Natural killer cell treated with Interleukin-12 subunit alpha and Interleukin-12 subunit beta and Interleukin-15 and Interleukin-18, amount 100 ng/mL, for 72 hours (primary cell): ENCODE measurements around the gene FAM174A. TPM values are rescaled to one million over a fixed set of nuclear protein-coding genes. Genes with fewer than 3 reads are reported as not detected.

ENCODE experiments used
- ATAC-seq, 2 donors: fragments of 150-1000 bp; cut with Tn5 transposase in 1 of 2; sonication (Bioruptor Pico), chemical (Tn5 transposase) in 1 of 2; 2 replicates each; pipeline ENCODE4 v1.10.0; 2021
- DNase-seq: peaks from one replicate; pipeline ENCODE4 v3.0.0; 2022; ENCODE audit warnings: low spot score
- H3K27ac Mint-ChIP-seq, 2 donors: 1 replicate in 1 of 2; 2 replicates in 1 of 2; pipeline ENCODE4 v1.8.0; 2022; ENCODE audit warnings: mixed read lengths in 2 of 2, mild to moderate bottlenecking in 1 of 2, moderate library complexity in 1 of 2
- H3K27me3 Mint-ChIP-seq, 2 donors: 1 replicate in 1 of 2; 2 replicates in 1 of 2; pipeline ENCODE4 v1.8.0; 2022; ENCODE audit warnings: mixed read lengths in 2 of 2
- H3K36me3 Mint-ChIP-seq: one replicate; pipeline ENCODE4 v1.8.0; 2022; ENCODE audit warnings: mixed read lengths
- H3K4me1 Mint-ChIP-seq, 2 donors: 1 replicate in 1 of 2; 2 replicates in 1 of 2; pipeline ENCODE4 v1.8.0; 2022; ENCODE audit warnings: low read depth in 2 of 2, mixed read lengths in 2 of 2, mild to moderate bottlenecking in 1 of 2
- H3K4me3 Mint-ChIP-seq: one replicate; pipeline ENCODE4 v1.8.0; 2022; ENCODE audit warnings: mixed read lengths
- H3K9me3 Mint-ChIP-seq: 2 replicates; pipeline ENCODE4 v1.8.0; 2022; ENCODE audit warnings: mixed read lengths
- total RNA-seq, 2 donors: library from RNA; stranded (reverse); gene quantifications; one replicate each; pipeline ENCODE4 v1.2.3, GENCODE V29; 2022

FAM174A gene
- total RNA-seq, result 10 to 100 TPM; 13.1 to 13.7 TPM

DNA sequence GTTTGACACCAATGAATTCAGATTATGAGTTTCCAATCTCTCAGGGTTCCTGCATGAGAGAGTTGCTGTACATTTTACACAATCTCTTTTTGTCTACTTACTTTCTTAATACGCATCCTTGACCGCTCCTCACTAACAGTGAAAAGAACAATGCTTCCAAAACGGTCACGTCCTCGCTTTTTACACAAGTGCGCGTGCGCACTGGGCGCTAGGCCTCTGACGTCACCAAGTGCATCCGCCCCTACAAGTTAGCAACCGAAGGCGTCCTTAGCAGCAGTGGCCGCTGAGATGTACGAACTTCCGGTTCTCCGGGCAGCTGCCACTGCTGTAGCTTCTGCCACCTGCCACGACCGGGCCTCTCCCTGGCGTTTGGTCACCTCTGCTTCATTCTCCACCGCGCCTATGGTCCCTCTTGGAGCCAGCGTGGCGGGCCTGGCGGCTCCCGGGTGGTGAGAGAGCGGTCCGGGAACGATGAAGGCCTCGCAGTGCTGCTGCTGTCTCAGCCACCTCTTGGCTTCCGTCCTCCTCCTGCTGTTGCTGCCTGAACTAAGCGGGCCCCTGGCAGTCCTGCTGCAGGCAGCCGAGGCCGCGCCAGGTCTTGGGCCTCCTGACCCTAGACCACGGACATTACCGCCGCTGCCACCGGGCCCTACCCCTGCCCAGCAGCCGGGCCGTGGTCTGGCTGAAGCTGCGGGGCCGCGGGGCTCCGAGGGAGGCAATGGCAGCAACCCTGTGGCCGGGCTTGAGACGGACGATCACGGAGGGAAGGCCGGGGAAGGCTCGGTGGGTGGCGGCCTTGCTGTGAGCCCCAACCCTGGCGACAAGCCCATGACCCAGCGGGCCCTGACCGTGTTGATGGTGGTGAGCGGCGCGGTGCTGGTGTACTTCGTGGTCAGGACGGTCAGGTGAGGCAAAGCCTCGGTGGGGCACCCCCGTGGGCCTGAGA lies at the start of gene FAM174A:
FAM174A (plus strand) TSS at position 315 of the 946 bp plus-strand sequence; CDS start at position 472, 157 bp downstream.
- ATAC-seq, result peak; percentile 97 to 98
- H3K4me1 Mint-ChIP-seq, result peaks cover 19 to 22% of the 10 kb centered on the region in 2 donors

DNA sequence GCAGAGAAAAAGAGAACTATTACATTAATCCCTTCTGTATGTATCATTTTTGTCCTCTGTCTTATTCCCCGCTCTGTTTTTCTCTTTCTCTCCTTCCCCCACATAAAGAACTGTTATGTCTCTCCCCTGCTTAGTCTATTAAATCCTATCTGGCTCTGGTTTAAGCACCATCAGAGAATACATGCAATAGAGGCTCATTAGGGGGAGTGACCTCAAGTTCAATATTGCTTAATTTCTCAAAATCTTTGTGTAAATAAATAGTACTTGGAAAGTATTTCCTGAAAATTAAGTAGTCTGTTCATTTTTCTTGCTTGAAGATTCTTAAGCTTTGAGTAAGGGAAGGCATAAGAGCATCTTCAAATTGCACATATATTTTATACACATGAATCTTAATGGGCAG lies 41.2 kb upstream of the FAM174A start:
- H3K36me3 Mint-ChIP-seq, result no peaks in the 10 kb centered on the region
- peaks cover 4% of the 10 kb centered on the region for H3K9me3 Mint-ChIP-seq
- H3K27me3 Mint-ChIP-seq, result peaks cover 0 to 3% of the 10 kb centered on the region in 2 donors
- H3K4me3 Mint-ChIP-seq, result no peak overlapping the region
- DNase-seq (no peak), ATAC-seq (no peak)
- H3K4me1 Mint-ChIP-seq, result no peaks in the 10 kb centered on the region
- H3K27ac Mint-ChIP-seq, result no peak overlapping the region

More for the DNA sequence above, at the start of gene FAM174A:
- Mint-ChIP-seq H3K4me3 (peak within 1 kb of the TSS; percentile 88), H3K27ac (peak within 1 kb of the TSS; percentile 85 to 92), H3K36me3 (peaks cover 24% of the 10 kb centered on the region), H3K9me3 (peaks cover 13% of the 10 kb centered on the region), H3K27me3 (peaks cover 11 to 23% of the 10 kb centered on the region in 2 donors)
- DNase-seq, result peak; percentile 93

DNA sequence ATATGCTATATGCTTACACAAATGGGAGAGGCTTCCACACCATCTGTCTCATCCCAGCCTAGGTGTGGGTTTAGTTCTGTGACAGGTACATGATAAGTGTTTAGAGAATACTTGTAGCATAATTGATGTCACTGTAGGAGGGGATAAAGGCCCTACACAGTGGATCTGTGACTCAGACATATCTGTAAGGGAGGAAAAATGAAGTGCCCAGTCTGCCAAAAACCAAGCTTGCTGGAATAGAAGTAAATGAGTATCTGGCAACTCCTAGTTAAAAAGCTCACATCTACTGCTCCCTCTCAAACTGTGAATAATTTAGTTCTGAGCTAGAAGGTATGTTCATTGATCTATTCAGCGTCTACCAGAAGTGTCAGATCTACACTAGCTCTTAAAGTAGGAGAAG lies 38.9 kb upstream of the FAM174A start:
- Mint-ChIP-seq H3K36me3 (no peaks in the 10 kb centered on the region), H3K4me1 (no peaks in the 10 kb centered on the region), H3K4me3 (no peak overlapping the region), H3K9me3 (no peaks in the 10 kb centered on the region), H3K27me3 (no peaks in the 10 kb centered on the region), H3K27ac (no peak overlapping the region)
- ATAC-seq, result no peak
- no peak for DNase-seq

DNA sequence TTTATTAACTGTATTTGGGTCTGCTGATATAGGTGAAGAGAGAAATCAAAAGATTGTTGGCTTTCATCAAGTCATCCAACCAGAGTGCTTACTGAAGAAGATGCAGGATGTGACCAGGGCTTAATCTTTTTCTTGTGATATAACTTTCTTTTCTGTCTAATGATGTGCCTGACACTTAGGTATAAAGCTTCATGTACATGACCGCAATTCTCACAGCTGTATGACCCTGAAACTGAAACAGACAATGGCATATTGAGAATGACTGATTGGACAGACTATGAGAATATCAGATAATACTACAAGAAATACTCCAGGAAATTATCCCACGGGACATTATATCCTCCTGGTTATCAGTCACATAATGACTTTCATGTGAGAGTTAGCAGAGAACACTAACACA lies 32.5 kb upstream of the FAM174A start:
- H3K4me1 Mint-ChIP-seq, result no peaks in the 10 kb centered on the region
- DNase-seq (no peak), ATAC-seq (no peak)
- H3K4me3 Mint-ChIP-seq, result no peak overlapping the region
- H3K36me3 Mint-ChIP-seq, result no peaks in the 10 kb centered on the region
- H3K27me3 Mint-ChIP-seq, result peaks cover 3 to 8% of the 10 kb centered on the region in 2 donors
- H3K9me3 Mint-ChIP-seq, result no peaks in the 10 kb centered on the region
- no peak overlapping the region for H3K27ac Mint-ChIP-seq

DNA sequence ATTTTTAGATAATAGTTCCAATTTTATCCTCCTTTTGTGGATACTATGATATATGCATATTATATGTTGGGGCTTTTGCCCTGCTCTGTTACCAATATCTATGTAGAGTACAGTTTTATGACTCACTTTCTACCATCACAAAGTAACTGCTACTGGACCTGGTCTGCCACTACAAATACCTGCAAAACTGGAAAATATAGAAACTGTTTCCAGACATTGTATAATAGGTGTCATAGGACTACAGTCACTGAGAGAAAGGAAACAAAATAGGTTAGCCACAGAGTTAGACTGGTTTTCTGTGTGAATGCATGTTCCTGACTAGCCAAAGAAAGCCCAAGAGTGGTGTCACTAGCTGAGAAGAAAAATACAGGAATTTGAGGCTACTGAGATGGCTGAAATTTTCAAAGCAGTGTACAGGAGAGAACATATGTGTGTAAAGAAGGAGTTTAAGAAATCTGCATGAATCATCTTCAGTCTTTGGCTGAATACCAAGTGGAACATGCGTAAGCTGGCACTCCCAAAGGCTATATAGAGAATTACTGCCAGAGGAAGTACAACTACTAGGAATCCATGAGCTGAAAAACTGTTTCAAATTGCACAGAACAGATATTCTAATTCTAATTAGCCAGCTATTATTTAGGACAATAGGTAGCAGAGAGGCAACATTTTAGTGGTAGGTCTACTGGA lies 29.0 kb upstream of the FAM174A start:
- H3K4me1 Mint-ChIP-seq, result no peaks in the 10 kb centered on the region
- no peak overlapping the region for H3K27ac Mint-ChIP-seq
- DNase-seq, result no peak
- H3K27me3 Mint-ChIP-seq, result peaks cover 3 to 8% of the 10 kb centered on the region in 2 donors
- H3K9me3 Mint-ChIP-seq, result no peaks in the 10 kb centered on the region
- ATAC-seq, result no peak
- no peaks in the 10 kb centered on the region for H3K36me3 Mint-ChIP-seq
- no peak overlapping the region for H3K4me3 Mint-ChIP-seq

DNA sequence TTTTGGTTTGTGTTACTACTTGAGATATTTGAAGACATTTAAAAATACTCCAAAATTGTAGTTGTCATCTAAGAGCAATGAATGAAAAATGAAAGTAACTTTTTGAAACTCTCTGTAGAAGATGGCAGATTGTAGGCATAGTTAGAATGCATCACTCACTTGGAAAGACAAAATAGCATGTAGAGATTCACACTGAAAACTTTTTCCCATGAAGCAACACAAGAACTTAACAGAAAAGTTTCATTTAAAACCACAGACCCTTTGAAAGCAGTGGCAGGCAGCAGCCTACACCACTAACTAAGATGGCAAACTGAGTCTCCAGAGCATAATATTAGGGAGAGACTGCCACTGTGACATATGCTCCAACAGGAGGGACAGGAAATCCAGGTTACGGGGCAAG lies 18.9 kb upstream of the FAM174A start:
- H3K4me1 Mint-ChIP-seq, result no peaks in the 10 kb centered on the region
- ATAC-seq, result no peak
- peaks cover 4% of the 10 kb centered on the region for H3K9me3 Mint-ChIP-seq
- no peak overlapping the region for H3K4me3 Mint-ChIP-seq
- H3K36me3 Mint-ChIP-seq, result peaks cover 11% of the 10 kb centered on the region
- peaks cover 0 to 4% of the 10 kb centered on the region in 2 donors for H3K27me3 Mint-ChIP-seq
- H3K27ac Mint-ChIP-seq, result no peak overlapping the region
- DNase-seq, result no peak

DNA sequence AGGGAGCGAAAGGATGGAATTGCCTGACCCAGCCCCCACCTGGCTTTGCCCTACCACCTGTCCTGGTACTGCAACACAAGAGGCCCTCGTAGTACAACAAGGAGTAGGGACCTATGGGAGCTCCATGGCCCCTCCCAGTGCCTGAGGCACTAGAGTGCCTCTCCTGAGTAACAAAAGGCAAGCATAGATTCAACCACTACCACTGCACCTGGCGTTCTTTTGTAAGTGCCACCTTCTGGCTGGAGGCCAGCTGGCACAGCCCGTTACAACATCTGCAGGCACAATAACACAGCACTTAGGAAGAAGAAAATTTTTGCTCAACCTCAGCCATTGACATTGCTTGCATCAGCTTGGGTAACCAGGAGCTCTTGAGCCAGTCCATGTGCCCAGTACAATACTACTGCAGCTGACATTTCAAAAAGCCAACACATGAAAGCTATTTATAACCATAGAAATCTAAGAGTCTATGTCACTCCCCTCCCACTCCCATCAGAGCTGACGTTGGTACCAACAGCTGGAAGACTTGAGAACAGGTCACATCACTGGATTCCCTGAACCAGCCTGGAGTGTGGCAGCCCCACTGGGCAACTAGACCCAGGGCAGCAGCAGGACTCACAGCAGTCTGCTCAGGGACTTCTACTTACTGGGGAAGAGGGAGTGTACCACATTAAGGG lies 17.7 kb upstream of the FAM174A start:
- Mint-ChIP-seq H3K27me3 (peaks cover 0 to 5% of the 10 kb centered on the region in 2 donors), H3K27ac (no peak overlapping the region)

DNA sequence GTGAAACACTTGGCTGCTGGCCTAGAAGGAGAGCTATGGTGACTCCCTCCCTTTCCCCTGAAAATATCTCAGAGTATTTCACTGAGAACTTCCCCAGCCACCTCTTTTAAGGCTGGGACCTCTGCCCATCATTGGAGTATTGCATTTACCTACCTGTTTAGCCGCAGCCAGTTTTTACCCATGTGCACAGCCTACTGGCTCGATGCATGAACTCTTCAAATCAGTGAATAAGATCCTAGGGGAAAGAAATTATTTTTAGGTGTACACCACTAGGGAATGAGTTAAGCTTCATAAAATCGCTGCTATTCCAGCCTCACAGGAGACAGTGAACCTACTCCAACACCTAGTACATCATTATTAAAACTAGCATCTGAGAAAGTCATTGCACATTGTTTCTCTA lies 16.8 kb upstream of the FAM174A start:
- Mint-ChIP-seq H3K4me1 (no peaks in the 10 kb centered on the region), H3K9me3 (peaks cover 7% of the 10 kb centered on the region), H3K27ac (no peak overlapping the region), H3K36me3 (peaks cover 17% of the 10 kb centered on the region), H3K4me3 (no peak overlapping the region), H3K27me3 (peaks cover 3 to 12% of the 10 kb centered on the region in 2 donors)
- DNase-seq (no peak), ATAC-seq (no peak)

More for the DNA sequence above, 17.7 kb upstream of the FAM174A start:
- Mint-ChIP-seq H3K4me3 (no peak overlapping the region), H3K9me3 (peaks cover 4% of the 10 kb centered on the region), H3K36me3 (peaks cover 11% of the 10 kb centered on the region), H3K4me1 (no peaks in the 10 kb centered on the region)
- no peak for DNase-seq
- ATAC-seq, result no peak

DNA sequence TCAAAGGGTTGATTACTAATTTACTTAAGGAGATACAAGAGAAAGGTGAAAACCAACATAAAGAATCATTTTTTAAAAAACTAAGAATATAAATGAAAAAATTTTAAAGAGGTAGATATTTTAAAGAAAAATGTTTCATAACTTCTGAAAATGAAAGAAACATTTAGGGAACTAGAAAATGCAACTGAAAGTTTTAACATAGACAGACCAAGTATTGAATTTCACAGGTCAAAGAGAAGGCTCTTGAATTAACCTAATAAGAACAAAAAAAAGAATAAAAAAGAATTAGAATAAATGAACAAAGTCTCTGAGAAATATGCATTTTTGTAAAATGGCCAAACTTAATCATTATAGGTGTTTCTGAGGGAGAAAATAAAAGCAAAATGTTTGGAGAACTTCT lies 16.1 kb upstream of the FAM174A start:
- Mint-ChIP-seq H3K27ac (no peak overlapping the region), H3K4me1 (no peaks in the 10 kb centered on the region), H3K9me3 (peaks cover 7% of the 10 kb centered on the region), H3K4me3 (no peak overlapping the region), H3K27me3 (peaks cover 3 to 12% of the 10 kb centered on the region in 2 donors), H3K36me3 (peaks cover 17% of the 10 kb centered on the region)
- ATAC-seq, result no peak
- DNase-seq, result no peak

DNA sequence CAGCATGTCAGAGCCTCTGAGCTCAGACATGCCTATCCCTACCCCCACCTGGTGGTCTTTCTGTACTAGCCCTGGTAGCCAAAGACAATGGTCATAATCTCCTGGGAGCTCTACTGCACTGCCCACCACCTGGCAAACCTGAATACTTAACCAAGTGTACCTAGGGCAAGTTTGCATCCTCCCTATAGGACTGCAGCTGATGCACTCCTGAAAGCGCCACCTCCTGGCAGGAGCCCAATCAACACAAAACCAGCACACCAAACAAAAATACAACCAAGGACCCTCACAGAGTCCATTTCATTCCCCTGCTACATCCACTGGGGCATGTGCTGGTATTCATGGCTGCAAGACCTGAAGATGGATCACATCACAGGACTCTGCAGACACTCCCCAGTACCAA lies 14.8 kb upstream of the FAM174A start:
- no peak overlapping the region for H3K4me3 Mint-ChIP-seq
- no peak overlapping the region for H3K27ac Mint-ChIP-seq
- no peak for DNase-seq
- peaks cover 7% of the 10 kb centered on the region for H3K9me3 Mint-ChIP-seq
- no peaks in the 10 kb centered on the region for H3K4me1 Mint-ChIP-seq
- peaks cover 17% of the 10 kb centered on the region for H3K36me3 Mint-ChIP-seq
- H3K27me3 Mint-ChIP-seq, result peaks cover 8 to 20% of the 10 kb centered on the region in 2 donors
- no peak for ATAC-seq

DNA sequence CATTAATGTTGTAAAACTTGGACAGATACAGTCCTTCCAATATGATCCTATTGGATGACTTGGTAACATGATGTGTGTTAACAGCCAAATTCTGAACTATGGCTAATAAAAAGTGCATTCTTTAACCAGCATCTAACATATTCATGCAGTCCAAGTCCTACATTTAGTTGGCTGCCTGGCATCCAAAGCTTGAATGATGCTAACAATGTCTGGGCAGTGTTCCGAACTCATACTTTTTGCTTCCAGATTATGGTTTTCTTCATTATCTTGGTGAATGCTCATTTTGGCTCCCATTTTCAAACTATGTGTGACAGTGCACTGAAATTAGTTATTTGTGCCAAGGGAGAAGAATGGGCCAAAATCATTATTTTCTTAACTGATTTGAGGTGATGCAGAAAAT lies 2.8 kb downstream of the FAM174A start:
- Mint-ChIP-seq H3K9me3 (no peaks in the 10 kb centered on the region), H3K27me3 (peaks cover 0 to 3% of the 10 kb centered on the region in 2 donors), H3K36me3 (peaks cover 2% of the 10 kb centered on the region), H3K4me3 (no peak overlapping the region), H3K27ac (no peak overlapping the region), H3K4me1 (peaks cover 26 to 27% of the 10 kb centered on the region in 2 donors)
- ATAC-seq, result no peak
- no peak for DNase-seq

DNA sequence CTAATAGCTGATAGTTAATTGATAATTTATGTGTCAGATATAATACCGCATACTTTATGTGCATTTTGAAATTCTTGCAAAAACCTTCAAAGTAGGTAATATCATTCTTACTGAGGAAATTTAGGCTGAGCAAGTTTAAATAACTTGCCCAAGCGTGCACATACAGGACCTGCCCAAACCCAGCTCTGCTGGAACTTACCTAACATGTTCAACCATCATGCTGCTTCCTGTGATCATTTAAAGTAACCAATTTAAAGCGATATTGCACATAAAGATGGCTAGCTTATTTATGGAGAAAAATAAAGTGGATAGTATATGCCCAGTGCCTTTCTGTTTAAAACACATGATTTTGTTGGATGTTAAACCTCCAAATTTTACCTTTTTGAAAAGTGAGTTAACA lies 4.3 kb downstream of the FAM174A start:
- Mint-ChIP-seq H3K9me3 (no peaks in the 10 kb centered on the region), H3K27ac (no peak overlapping the region), H3K4me1 (peaks cover 26 to 27% of the 10 kb centered on the region in 2 donors), H3K36me3 (no peaks in the 10 kb centered on the region), H3K27me3 (no peaks in the 10 kb centered on the region), H3K4me3 (no peak overlapping the region)
- DNase-seq, result no peak
- ATAC-seq, result no peak

DNA sequence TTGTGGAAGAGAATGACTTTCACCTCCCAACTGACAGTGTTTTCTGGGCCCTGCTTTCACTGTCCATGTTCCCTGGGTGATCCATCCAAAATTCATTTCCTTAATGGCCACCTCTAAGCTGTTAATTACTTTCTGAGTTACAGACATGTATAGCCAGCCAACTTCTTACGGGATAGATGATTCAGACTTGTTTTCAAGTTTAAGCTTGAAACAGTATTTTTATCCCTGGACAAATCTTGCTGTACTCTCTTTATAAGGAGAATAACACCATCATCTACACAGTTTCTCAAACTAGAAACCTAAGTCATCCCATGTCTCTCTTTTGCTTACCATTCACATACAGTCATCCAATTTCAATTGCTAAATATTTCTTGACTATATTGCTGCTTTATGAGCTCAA lies 6.9 kb downstream of the FAM174A start:
- no peaks in the 10 kb centered on the region for H3K9me3 Mint-ChIP-seq
- ATAC-seq (no peak), DNase-seq (no peak)
- no peak overlapping the region for H3K27ac Mint-ChIP-seq
- H3K4me3 Mint-ChIP-seq, result no peak overlapping the region
- no peaks in the 10 kb centered on the region for H3K36me3 Mint-ChIP-seq
- peaks cover 10 to 13% of the 10 kb centered on the region in 2 donors for H3K4me1 Mint-ChIP-seq
- no peaks in the 10 kb centered on the region for H3K27me3 Mint-ChIP-seq
